ENCODE data around the gene HPSE2.
"Not testable (repeated sequence)": the region's sequence is repeated elsewhere in the genome, so short reads cannot be mapped to it uniquely, and the experiment has no call there.

DNA sequence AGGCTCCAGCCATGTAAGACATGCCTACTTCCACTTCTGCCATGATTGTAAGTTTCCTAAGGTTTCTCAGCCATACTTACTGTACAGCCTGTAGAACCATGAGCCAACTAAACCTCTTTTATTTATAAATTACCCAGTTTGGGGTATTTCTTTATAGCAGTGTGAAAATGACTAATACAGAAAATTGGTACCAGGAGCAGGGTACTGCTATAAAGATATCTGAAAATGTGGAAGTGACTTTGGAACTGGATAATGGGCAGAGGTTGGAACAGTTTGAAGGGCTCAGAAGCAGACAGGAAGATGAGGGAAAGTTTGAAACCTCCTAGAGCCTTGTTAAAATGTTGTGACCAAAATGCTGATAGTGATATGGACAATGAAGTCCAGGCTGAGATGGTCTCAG, 12.2 kb upstream of the HPSE2 start:
- TF ChIP-seq, protein P1, sequence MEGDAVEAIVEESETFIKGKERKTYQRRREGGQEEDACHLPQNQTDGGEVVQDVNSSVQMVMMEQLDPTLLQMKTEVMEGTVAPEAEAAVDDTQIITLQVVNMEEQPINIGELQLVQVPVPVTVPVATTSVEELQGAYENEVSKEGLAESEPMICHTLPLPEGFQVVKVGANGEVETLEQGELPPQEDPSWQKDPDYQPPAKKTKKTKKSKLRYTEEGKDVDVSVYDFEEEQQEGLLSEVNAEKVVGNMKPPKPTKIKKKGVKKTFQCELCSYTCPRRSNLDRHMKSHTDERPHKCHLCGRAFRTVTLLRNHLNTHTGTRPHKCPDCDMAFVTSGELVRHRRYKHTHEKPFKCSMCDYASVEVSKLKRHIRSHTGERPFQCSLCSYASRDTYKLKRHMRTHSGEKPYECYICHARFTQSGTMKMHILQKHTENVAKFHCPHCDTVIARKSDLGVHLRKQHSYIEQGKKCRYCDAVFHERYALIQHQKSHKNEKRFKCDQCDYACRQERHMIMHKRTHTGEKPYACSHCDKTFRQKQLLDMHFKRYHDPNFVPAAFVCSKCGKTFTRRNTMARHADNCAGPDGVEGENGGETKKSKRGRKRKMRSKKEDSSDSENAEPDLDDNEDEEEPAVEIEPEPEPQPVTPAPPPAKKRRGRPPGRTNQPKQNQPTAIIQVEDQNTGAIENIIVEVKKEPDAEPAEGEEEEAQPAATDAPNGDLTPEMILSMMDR (IDR thresholded peaks at IDR 0.05; ENCODE audit: low read depth, low read length): not testable (repeated sequence)
- TF ChIP-seq EZH2phosphoT487 (IDR thresholded peaks at IDR 0.05; ENCODE audit: low read depth): not testable (repeated sequence)
